ENCODE measurements around the gene KRT73. TPM values are rescaled to one million over a fixed set of nuclear protein-coding genes. Genes with fewer than 3 reads are reported as not detected.

Gene KRT73
- total and polyA plus RNA-seq, 2 experiments from 2014 or later: not detected

GRCh38 chr12:52663420-52663819, 45.1 kb upstream of the KRT73 start:
- no peak overlapping the region for H2AFZ ChIP-seq
- H3K27me3 ChIP-seq: peaks cover 21% of the 10 kb centered on the region
- no peak for TF ChIP-seq EZH2 (IDR thresholded peaks at IDR 0.05; ENCODE audit: borderline replicate concordance)
- TF ChIP-seq EZH2phosphoT487 (IDR thresholded peaks at IDR 0.05; ENCODE audit: low read depth, severe bottlenecking, unreplicated experiment): no peak
- TF ChIP-seq, protein P1, sequence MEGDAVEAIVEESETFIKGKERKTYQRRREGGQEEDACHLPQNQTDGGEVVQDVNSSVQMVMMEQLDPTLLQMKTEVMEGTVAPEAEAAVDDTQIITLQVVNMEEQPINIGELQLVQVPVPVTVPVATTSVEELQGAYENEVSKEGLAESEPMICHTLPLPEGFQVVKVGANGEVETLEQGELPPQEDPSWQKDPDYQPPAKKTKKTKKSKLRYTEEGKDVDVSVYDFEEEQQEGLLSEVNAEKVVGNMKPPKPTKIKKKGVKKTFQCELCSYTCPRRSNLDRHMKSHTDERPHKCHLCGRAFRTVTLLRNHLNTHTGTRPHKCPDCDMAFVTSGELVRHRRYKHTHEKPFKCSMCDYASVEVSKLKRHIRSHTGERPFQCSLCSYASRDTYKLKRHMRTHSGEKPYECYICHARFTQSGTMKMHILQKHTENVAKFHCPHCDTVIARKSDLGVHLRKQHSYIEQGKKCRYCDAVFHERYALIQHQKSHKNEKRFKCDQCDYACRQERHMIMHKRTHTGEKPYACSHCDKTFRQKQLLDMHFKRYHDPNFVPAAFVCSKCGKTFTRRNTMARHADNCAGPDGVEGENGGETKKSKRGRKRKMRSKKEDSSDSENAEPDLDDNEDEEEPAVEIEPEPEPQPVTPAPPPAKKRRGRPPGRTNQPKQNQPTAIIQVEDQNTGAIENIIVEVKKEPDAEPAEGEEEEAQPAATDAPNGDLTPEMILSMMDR (IDR thresholded peaks at IDR 0.05; ENCODE audit: poor library complexity): no peak
- no peak overlapping the region for H3K27ac ChIP-seq
- H3K4me2 ChIP-seq: no peak overlapping the region
- no peaks in the 10 kb centered on the region for H3K4me1 ChIP-seq (ENCODE audit: insufficient read depth)
- H3K9me3 ChIP-seq (ENCODE audit: low read depth): no peaks in the 10 kb centered on the region
- H3K36me3 ChIP-seq (replicated peaks; ENCODE audit: insufficient read depth, low read depth): no peaks in the 10 kb centered on the region
- no peak overlapping the region for H3K4me3 ChIP-seq
- no peak for DNase-seq (ENCODE audit: low spot score)
- H3K79me2 ChIP-seq: no peaks in the 10 kb centered on the region
- H3K9me2 ChIP-seq (replicated peaks; ENCODE audit: insufficient read depth): no peaks in the 10 kb centered on the region
- H4K20me1 ChIP-seq (ENCODE audit: insufficient read depth, poor library complexity, severe bottlenecking): no peaks in the 10 kb centered on the region

DNA sequence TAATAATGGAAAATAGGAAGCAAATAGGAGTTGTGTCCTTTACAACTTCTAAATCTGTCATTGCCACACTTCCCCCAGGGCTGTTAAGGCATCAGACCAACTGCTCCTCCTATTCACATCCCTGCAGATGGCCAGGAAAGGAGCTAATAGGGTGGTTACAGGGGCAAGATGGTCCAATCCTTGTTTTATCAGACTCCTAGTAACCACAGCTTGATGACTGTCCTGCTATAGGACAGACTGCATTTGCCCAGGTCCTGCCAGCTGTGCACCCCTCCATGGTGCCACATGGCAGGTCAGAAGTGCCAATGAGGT, 44.5 kb upstream of the KRT73 start:
- no peaks in the 10 kb centered on the region for H3K9me3 ChIP-seq (ENCODE audit: low read depth)
- H3K27me3 ChIP-seq: peaks cover 27% of the 10 kb centered on the region
- no peak overlapping the region for H3K27ac ChIP-seq
- H3K36me3 ChIP-seq (replicated peaks; ENCODE audit: insufficient read depth, low read depth): no peaks in the 10 kb centered on the region
- H3K4me2 ChIP-seq: no peak overlapping the region
- no peaks in the 10 kb centered on the region for H3K9me2 ChIP-seq (replicated peaks; ENCODE audit: insufficient read depth)
- TF ChIP-seq, protein P1 (IDR thresholded peaks at IDR 0.05; ENCODE audit: poor library complexity): no peak
- TF ChIP-seq EZH2phosphoT487 (IDR thresholded peaks at IDR 0.05; ENCODE audit: low read depth, severe bottlenecking, unreplicated experiment) (no peak), EZH2 (IDR thresholded peaks at IDR 0.05; ENCODE audit: borderline replicate concordance) (no peak)
- H3K4me3 ChIP-seq: no peak overlapping the region
- H4K20me1 ChIP-seq (ENCODE audit: insufficient read depth, poor library complexity, severe bottlenecking): no peaks in the 10 kb centered on the region
- no peaks in the 10 kb centered on the region for H3K79me2 ChIP-seq
- DNase-seq (ENCODE audit: low spot score): no peak
- H2AFZ ChIP-seq: no peak overlapping the region
- no peaks in the 10 kb centered on the region for H3K4me1 ChIP-seq (ENCODE audit: insufficient read depth)

DNA sequence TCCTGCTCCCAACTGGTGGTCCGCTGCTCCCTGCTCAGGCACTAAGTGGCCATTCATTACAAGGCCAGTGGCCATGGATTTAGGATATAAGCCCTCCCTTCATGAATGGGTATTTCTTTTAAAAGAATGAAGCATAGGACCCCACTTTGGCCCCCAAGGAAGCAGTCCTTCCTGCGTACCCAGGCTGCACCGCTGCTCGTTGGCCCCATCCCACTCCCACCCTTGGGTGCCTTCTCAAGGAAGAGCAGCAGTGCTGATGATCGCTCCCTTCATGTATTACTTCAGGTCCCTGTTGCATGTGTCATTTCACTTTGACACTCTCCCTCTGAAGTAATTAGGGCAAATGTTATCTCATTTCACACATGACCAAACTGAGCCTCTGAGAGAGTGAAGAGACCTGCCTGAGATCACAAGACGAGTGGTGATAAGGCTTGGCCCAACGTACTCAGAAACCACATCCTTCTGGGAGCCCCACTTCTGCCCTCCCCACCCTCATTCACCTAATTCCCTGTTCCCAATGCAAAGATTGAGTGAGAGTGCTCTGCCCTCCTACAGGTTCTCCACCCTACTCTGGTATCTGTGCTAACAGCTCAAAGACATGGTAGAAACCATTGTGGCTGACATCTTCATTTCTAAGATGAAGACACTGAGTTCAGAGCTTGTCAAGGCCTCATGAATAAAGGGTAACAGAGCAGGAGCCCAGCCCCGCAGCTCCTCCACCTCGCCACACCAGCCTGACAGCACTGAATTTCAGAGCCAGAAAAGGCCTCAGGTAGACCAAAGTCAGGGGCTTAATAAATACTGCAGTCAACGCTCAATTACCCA, 43.9 kb upstream of the KRT73 start:
- no peaks in the 10 kb centered on the region for H3K9me2 ChIP-seq (replicated peaks; ENCODE audit: insufficient read depth)
- no peak for DNase-seq (ENCODE audit: low spot score)
- no peak overlapping the region for H2AFZ ChIP-seq
- H3K4me3 ChIP-seq: no peak overlapping the region
- no peaks in the 10 kb centered on the region for H4K20me1 ChIP-seq (ENCODE audit: insufficient read depth, poor library complexity, severe bottlenecking)
- peaks cover 32% of the 10 kb centered on the region for H3K27me3 ChIP-seq
- WGBS (ENCODE audit: low lambda C conversion rate, missing lambda C conversion rate): 81% methylated on average over 10 of the region's 10 CpGs
- H3K79me2 ChIP-seq: no peaks in the 10 kb centered on the region
- H3K4me1 ChIP-seq (ENCODE audit: insufficient read depth): no peaks in the 10 kb centered on the region
- H3K27ac ChIP-seq: no peak overlapping the region
- TF ChIP-seq EZH2 (IDR thresholded peaks at IDR 0.05; ENCODE audit: borderline replicate concordance): no peak
- no peaks in the 10 kb centered on the region for H3K9me3 ChIP-seq (ENCODE audit: low read depth)
- H3K36me3 ChIP-seq (replicated peaks; ENCODE audit: insufficient read depth, low read depth): no peaks in the 10 kb centered on the region
- no peak overlapping the region for H3K4me2 ChIP-seq

DNA sequence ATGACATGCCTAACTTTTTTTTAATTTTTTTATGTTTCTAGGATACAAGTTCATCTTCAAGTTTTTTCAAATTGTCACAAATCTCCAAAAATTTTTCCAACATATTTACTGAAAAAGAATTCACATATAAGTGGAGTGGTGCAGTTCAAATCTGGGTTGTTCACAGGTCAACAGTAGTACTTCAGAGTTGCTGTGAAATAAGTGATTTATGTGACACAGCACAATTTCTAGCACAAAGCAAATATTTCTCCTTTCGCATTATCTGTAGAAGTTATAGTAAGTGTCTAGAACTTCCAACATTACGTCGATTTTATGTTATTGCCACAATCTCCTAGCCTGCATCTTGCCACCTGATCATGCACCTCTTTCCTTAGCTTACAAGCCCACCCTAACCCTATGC, 43.3 kb upstream of the KRT73 start:
- Histone ChIP-seq H3K4me1 (ENCODE audit: insufficient read depth) (no peaks in the 10 kb centered on the region), H3K79me2 (no peaks in the 10 kb centered on the region), H3K9me2 (replicated peaks; ENCODE audit: insufficient read depth) (no peaks in the 10 kb centered on the region), H3K4me3 (no peak overlapping the region), H3K36me3 (replicated peaks; ENCODE audit: insufficient read depth, low read depth) (no peaks in the 10 kb centered on the region), H3K9me3 (ENCODE audit: low read depth) (no peaks in the 10 kb centered on the region), H3K4me2 (no peak overlapping the region), H3K27ac (no peak overlapping the region), H3K27me3 (peaks cover 31% of the 10 kb centered on the region), H2AFZ (no peak overlapping the region), H4K20me1 (ENCODE audit: insufficient read depth, poor library complexity, severe bottlenecking) (no peaks in the 10 kb centered on the region)
- TF ChIP-seq EZH2 (IDR thresholded peaks at IDR 0.05; ENCODE audit: borderline replicate concordance) (no peak), EZH2phosphoT487 (IDR thresholded peaks at IDR 0.05; ENCODE audit: low read depth, severe bottlenecking, unreplicated experiment) (no peak)
- TF ChIP-seq, protein P1 (IDR thresholded peaks at IDR 0.05; ENCODE audit: poor library complexity): no peak
- DNase-seq (ENCODE audit: low spot score): no peak
- WGBS (ENCODE audit: low lambda C conversion rate, missing lambda C conversion rate): 91% methylated on average over 3 of the region's 3 CpGs
